K562 (cell line): ENCODE measurements around the gene PPM1H. TPM values are rescaled to one million over a fixed set of nuclear protein-coding genes. Genes with fewer than 3 reads are reported as not detected.
A peak's percentile ranks its signal among the peaks of the same experiment; 100 is the strongest.

Experiments
- CREM ChIP-seq: IDR thresholded peaks from 2 replicates; pipeline ENCODE4 v1.6.1; 2014; ENCODE audit warnings: antibody characterized with exemption, low read depth
- HDAC6 ChIP-seq: IDR thresholded peaks from 2 replicates; pipeline ENCODE4 v1.6.1; 2012; ENCODE audit warnings: low read depth, mild to moderate bottlenecking, control low read depth, inconsistent platforms, low read length, moderate library complexity
- JUND ChIP-seq, 2 experiments: IDR thresholded peaks; 2 replicates in 1 of 2; 3 replicates in 1 of 2; pipeline ENCODE4 v1.6.1; 2011; ENCODE audit warnings: borderline replicate concordance in 2 of 2, low read depth in 2 of 2, low read length in 2 of 2, improper control_type of control experiment in 1 of 2, missing biosample characterization in 1 of 2, missing genetic modification characterization in 1 of 2, missing genetic modification reagents in 1 of 2
- KDM1A ChIP-seq, 2 experiments: fragments of 450-650 bp; IDR thresholded peaks; 2 replicates each; pipeline ENCODE4 v1.6.1; 2016; ENCODE audit warnings: mild to moderate bottlenecking in 2 of 2
- KLF6 ChIP-seq: fragments of 250-450 bp; sonication (Bioruptor Pico); IDR thresholded peaks from 2 replicates; pipeline ENCODE4 v1.4.0; 2020; ENCODE audit warnings: mild to moderate bottlenecking, moderate library complexity, borderline replicate concordance
- MYC ChIP-seq, 2 experiments: fragments of 250-450 bp in 1 of 2; sonication (Bioruptor Pico) in 1 of 2; IDR thresholded peaks; 2 replicates each; pipeline versions ENCODE4 v1.5.1 to v1.6.1; 2012 to 2021; ENCODE audit warnings: low read depth in 2 of 2, borderline replicate concordance in 1 of 2, improper control_type of control experiment in 1 of 2, low read length in 1 of 2, mild to moderate bottlenecking in 1 of 2, moderate library complexity in 1 of 2
- OTX1 ChIP-seq: fragments of 450-650 bp; formaldehyde crosslinking; IDR thresholded peaks from 2 replicates; pipeline ENCODE4 v1.4.0; 2022; ENCODE audit warnings: mild to moderate bottlenecking
- PHF20 ChIP-seq: fragments of 450-650 bp; IDR thresholded peaks from 2 replicates; pipeline ENCODE4 v1.6.1; 2018; ENCODE audit not compliant: partially characterized antibody
- PRPF4 ChIP-seq: fragments of 200-400 bp; formaldehyde crosslinking; IDR thresholded peaks from one replicate; pipeline ENCODE4 v1.6.1; 2017; ENCODE audit warnings: low read length, low read depth, mild to moderate bottlenecking; ENCODE audit not compliant: insufficient read depth, poor library complexity, severe bottlenecking
- SMAD3 ChIP-seq: fragments of 450-650 bp; formaldehyde crosslinking; conservative IDR thresholded peaks from 2 replicates; pipeline ENCODE4 v1.4.0; 2020; ENCODE audit warnings: mild to moderate bottlenecking
- XRCC3 ChIP-seq: fragments of 450-650 bp; IDR thresholded peaks from 2 replicates; pipeline ENCODE4 v1.6.1; 2017; ENCODE audit warnings: mild to moderate bottlenecking, moderate library complexity
- ZBTB11 ChIP-seq, 3 experiments: fragments of 200-800 bp in 1 of 3; fragments of 250-450 bp in 1 of 3; fragments of 450-650 bp in 1 of 3; sonication (Bioruptor Pico) in 1 of 3; sonication (Bioruptor generic) in 1 of 3; formaldehyde crosslinking in 1 of 3; IDR thresholded peaks; 2 replicates each; pipeline versions ENCODE4 v1.6.1 to v1.8.0; 2016 to 2022; ENCODE audit warnings: mild to moderate bottlenecking in 2 of 3, missing genetic modification characterization in 2 of 3, missing compliant biosample characterization in 1 of 3, moderate library complexity in 1 of 3
- ZNF24 ChIP-seq: fragments of 450-650 bp; IDR thresholded peaks from 2 replicates; pipeline ENCODE4 v1.6.1; 2016
- ZNF274 ChIP-seq: IDR thresholded peaks from 2 replicates; pipeline ENCODE4 v1.6.1; 2011; ENCODE audit warnings: low read depth, mild to moderate bottlenecking, low read length, moderate library complexity, borderline replicate concordance
- ZNF449 ChIP-seq: fragments of 250-450 bp; sonication (Bioruptor Pico); IDR thresholded peaks from 2 replicates; pipeline ENCODE4 v1.8.0; 2022; ENCODE audit warnings: moderate library complexity, mild to moderate bottlenecking, inconsistent platforms
- ZNF609 ChIP-seq: sonication (generic); formaldehyde crosslinking; IDR thresholded peaks from 2 replicates; pipeline ENCODE4 v1.8.1; 2023; ENCODE audit warnings: missing genetic modification reagents, mild to moderate bottlenecking, borderline replicate concordance
- polyA plus RNA-seq, 8 experiments: library from polyadenylated mRNA; depleted of rRNA in 4 of 8; stranded (reverse) in 5 of 8; unstranded in 3 of 8; fragments of >200 nt; fragmentation: Nextera tagmentation in 2 of 8; fragmentation: Illumina TruSeq in 1 of 8; extraction: Ambion mirVana in 2 of 8; extraction: Trizol in 1 of 8; gene quantifications; 2 replicates each; pipeline versions ENCODE4 v1.2.1 to v1.2.3, GENCODE V29; 2011 to 2014; ENCODE audit warnings: inconsistent platforms in 1 of 8, missing spikeins in 1 of 8
- total RNA-seq, 7 experiments: library from RNA; depleted of rRNA in 6 of 7; stranded (reverse); fragments of >200 nt in 6 of 7; fragmentation: Illumina TruSeq in 2 of 7; extraction: Trizol in 2 of 7; gene quantifications; 2 replicates each; pipeline versions ENCODE4 v1.2.1 to v1.2.3, GENCODE V29; 2011 to 2021; ENCODE audit warnings: low replicate concordance in 1 of 7

PPM1H gene
- total and polyA plus RNA-seq, 9 of the 15 experiments (the other 6 are each of a cell fraction or from before 2014, with no cell fraction given) = 5.3 to 29.3 (median 11.3) TPM

GRCh38 chr12:62603061-62603810, 331.7 kb downstream of the PPM1H start (continued):
- TF ChIP-seq ZNF609 (CRISPR knock-in tag) = peak; percentile 74; the same call in 1 of the 2 replicates
- TF ChIP-seq KDM1A (IDR thresholded peaks at IDR 0.05) = no peak
- peak; percentile 41; the same call in 1 of the 2 replicates for TF ChIP-seq JUND (IDR thresholded peaks at IDR 0.05; ENCODE audit: borderline replicate concordance, low read depth, low read length)
- no peak; the same call in 2 of the 3 replicates for TF ChIP-seq JUND (tag; IDR thresholded peaks at IDR 0.05; ENCODE audit: borderline replicate concordance, low read depth, low read length)
- TF ChIP-seq XRCC3 = no peak
- TF ChIP-seq PHF20 = no peak
- no peak for TF ChIP-seq ZBTB11 (CRISPR knock-in tag; IDR thresholded peaks at IDR 0.05)
- TF ChIP-seq PRPF4 = peak; percentile 82
- TF ChIP-seq ZNF449 (CRISPR knock-in tag) = no peak
- TF ChIP-seq SMAD3 (CRISPR knock-in tag) = no peak
- no peak for TF ChIP-seq MYC (IDR thresholded peaks at IDR 0.05; ENCODE audit: low read depth, low read length)
- peak; percentile 22; the same call in 1 of the 2 replicates for TF ChIP-seq MYC (CRISPR knock-in tag; IDR thresholded peaks at IDR 0.05; ENCODE audit: borderline replicate concordance, low read depth)
- TF ChIP-seq ZNF274 = no peak
- TF ChIP-seq OTX1 (CRISPR knock-in tag) = peak; percentile 75; the same call in 1 of the 2 replicates
- peak; percentile 69; the same call in 1 of the 2 replicates for TF ChIP-seq ZNF24
- TF ChIP-seq HDAC6 = no peak
- TF ChIP-seq KLF6 (CRISPR knock-in tag) = peak; percentile 10; the same call in 1 of the 2 replicates
- peak; percentile 70 for TF ChIP-seq CREM
